Measurements from ENCODE around the gene FBXO48. TPM values are rescaled to one million over a fixed set of nuclear protein-coding genes. Genes with fewer than 3 reads are reported as not detected.

Gene FBXO48
- total and polyA plus RNA-seq, 2 of the 4 experiments (the other 2 are of a cell fraction), result 0.18 to 0.43 TPM

DNA sequence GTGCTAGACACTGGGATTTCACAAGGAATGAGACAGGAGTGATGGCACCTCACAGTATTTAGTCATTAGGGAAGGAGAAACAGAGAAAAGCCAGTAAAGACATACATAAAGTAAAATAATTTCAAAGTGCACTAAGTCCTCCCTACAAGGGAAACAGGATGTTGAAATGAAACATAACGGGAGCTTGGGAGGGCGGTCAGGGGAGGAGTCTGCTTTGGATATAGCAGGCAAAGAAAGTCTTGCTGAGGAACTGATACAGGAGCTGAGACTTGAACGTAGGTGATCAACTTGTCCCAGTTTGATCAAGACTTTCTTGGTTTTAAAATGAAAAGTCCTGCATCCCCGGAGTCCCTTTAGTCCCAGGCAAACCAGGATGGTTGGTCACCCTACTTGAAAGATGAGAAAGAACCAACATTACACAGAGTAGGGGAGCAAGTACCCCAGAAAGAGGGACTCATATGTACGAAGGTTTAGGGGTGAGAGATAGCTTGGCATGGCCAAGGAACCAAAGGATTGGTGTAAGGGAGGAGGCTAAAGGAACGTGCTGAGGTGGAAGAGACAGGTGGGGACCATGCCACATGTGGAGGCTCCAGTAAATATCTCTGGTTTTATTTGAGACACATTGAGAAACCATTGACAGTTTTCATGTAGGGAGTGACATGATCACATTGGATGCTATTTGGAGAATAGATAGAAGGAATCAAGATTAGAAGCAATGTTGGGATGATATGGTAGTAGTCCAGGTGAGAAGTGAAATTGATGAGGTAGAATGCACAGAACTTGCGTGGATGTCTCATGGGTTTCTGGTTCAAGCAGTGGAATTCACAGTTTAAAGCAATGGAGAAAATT lies 28.4 kb downstream of the FBXO48 start (continued):
- TF ChIP-seq MAZ (IDR thresholded peaks at IDR 0.05; ENCODE audit: borderline replicate concordance, low read depth, low read length) (no peak), RCOR1 (IDR thresholded peaks at IDR 0.05; ENCODE audit: insufficient replicate concordance, low read length) (no peak)
- TF ChIP-seq, protein P1, sequence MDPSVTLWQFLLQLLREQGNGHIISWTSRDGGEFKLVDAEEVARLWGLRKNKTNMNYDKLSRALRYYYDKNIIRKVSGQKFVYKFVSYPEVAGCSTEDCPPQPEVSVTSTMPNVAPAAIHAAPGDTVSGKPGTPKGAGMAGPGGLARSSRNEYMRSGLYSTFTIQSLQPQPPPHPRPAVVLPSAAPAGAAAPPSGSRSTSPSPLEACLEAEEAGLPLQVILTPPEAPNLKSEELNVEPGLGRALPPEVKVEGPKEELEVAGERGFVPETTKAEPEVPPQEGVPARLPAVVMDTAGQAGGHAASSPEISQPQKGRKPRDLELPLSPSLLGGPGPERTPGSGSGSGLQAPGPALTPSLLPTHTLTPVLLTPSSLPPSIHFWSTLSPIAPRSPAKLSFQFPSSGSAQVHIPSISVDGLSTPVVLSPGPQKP (IDR thresholded peaks at IDR 0.05; ENCODE audit: borderline replicate concordance, low read depth, low read length), result no peak

DNA sequence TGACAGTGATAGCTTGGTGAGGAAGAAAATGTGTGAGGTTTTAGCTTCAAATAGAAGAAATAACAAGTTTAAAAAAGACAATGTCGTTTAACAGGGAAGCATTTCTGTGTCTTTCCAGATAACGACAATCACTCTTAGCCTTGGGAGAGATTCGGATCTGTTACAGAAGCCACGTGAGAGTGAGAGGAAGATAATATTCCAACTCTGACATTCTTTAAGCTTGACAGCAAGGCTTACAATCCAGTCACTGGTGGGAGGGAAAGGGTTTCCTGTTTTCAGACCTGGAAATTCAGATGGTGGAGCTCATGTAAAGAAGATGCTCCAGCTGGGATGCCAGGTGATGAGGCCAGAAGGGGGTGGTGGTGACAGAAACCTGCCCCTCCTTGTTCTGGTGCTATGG lies 30.8 kb downstream of the FBXO48 start:
- peak overlapping the region; percentile 27 for H2AFZ ChIP-seq (replicated peaks; ENCODE audit: low read length, poor library complexity)
- H3K4me1 ChIP-seq (ENCODE audit: control insufficient read depth, insufficient read depth, low read length), result 0 out of 2 replicates have a peak, but pooled peaks cover 2% of the 10 kb centered on the region
- dilution Hi-C loops (cut with HindIII; ENCODE audit: low sequenced_read_pairs, unreplicated experiment), result no loop called here
- no peak overlapping the region for H4K5ac ChIP-seq (ENCODE audit: low read depth, low read length)
- ChIA-PET CTCF (no interaction called here), POLR2A (ENCODE audit: unreplicated experiment) (interaction anchor here (0.6 kb wide), 1 partner anchor 313 kb away, joined by 4 read pairs; no protein-coding TSS in a partner anchor)
- H4K8ac ChIP-seq (ENCODE audit: low read depth in 2 of 2, low read length in 2 of 2), result no peak overlapping the region
- H3K9me1 ChIP-seq (ENCODE audit: insufficient read depth, low read length), result no peaks in the 10 kb centered on the region
- no peak overlapping the region for H3K4me3 ChIP-seq (ENCODE audit: insufficient read depth, low read depth, low read length)
- ATAC-seq (ENCODE audit: low read depth), result peak; percentile 54
- H2BK15ac ChIP-seq (ENCODE audit: low read depth, low read length), result no peak overlapping the region
- no peak overlapping the region for H3K56ac ChIP-seq (ENCODE audit: extremely low read depth, insufficient read depth, low read length)
- no peaks in the 10 kb centered on the region for H3K9me3 ChIP-seq (ENCODE audit: control insufficient read depth, insufficient read depth, low read length)
- no peak overlapping the region for H3K4ac ChIP-seq (ENCODE audit: low read depth, low read length)
- in situ Hi-C loops (cut with MboI; ENCODE audit: low sequenced_read_pairs), result no loop called here
- H3K14ac ChIP-seq (replicated peaks; ENCODE audit: low read depth, low read length), result no peak overlapping the region
- DNase-seq, result peak; percentile 45
- H2BK5ac ChIP-seq (ENCODE audit: low read depth, low read length, poor library complexity, severe bottlenecking), result no peak overlapping the region
- H3K27ac ChIP-seq (ENCODE audit: insufficient read depth, low read length), result no peak overlapping the region
- H3K27me3 ChIP-seq (ENCODE audit: control insufficient read depth, insufficient read depth, low read length), result peaks cover 13% of the 10 kb centered on the region
- no peak overlapping the region for H2AK5ac ChIP-seq (ENCODE audit: low read depth, low read length)
- no peak overlapping the region for H3K9ac ChIP-seq (ENCODE audit: low read depth, low read length)
- no peak overlapping the region for H2BK120ac ChIP-seq (ENCODE audit: low read depth, low read length)
- no peak overlapping the region for H3K23ac ChIP-seq (ENCODE audit: low read depth, low read length)
- H2AK9ac ChIP-seq (replicated peaks; ENCODE audit: low read depth, low read length, poor library complexity), result no peak overlapping the region
- H3K4me2 ChIP-seq (ENCODE audit: low read depth, low read length), result peak overlapping the region; percentile 38; the same call in 1 of the 2 replicates
- TF ChIP-seq, protein P2, sequence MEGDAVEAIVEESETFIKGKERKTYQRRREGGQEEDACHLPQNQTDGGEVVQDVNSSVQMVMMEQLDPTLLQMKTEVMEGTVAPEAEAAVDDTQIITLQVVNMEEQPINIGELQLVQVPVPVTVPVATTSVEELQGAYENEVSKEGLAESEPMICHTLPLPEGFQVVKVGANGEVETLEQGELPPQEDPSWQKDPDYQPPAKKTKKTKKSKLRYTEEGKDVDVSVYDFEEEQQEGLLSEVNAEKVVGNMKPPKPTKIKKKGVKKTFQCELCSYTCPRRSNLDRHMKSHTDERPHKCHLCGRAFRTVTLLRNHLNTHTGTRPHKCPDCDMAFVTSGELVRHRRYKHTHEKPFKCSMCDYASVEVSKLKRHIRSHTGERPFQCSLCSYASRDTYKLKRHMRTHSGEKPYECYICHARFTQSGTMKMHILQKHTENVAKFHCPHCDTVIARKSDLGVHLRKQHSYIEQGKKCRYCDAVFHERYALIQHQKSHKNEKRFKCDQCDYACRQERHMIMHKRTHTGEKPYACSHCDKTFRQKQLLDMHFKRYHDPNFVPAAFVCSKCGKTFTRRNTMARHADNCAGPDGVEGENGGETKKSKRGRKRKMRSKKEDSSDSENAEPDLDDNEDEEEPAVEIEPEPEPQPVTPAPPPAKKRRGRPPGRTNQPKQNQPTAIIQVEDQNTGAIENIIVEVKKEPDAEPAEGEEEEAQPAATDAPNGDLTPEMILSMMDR (conservative IDR thresholded peaks at IDR 0.05; ENCODE audit: low read depth, low read length), result no peak
- TF ChIP-seq MAFK (IDR thresholded peaks at IDR 0.05; ENCODE audit: low read depth, low read length), result no peak
- no peak overlapping the region for H4K91ac ChIP-seq (ENCODE audit: insufficient read depth, low read depth, low read length)
- no peak overlapping the region for H2BK20ac ChIP-seq (ENCODE audit: low read depth, low read length)
- no peaks in the 10 kb centered on the region for H4K20me1 ChIP-seq (ENCODE audit: insufficient read depth, low read length)
- no peaks in the 10 kb centered on the region for H3K36me3 ChIP-seq (ENCODE audit: control insufficient read depth, insufficient read depth, low read length)
- no CpG with 5 or more reads among the region's 4 CpGs for WGBS, 2 experiments (ENCODE audit: extremely low coverage in 2 of 2, insufficient read length in 1 of 2)
- H3K18ac ChIP-seq (ENCODE audit: low read depth, low read length), result no peak overlapping the region
- intact Hi-C loops (cut with micrococcal nuclease), result no loop called here
- BruUV-seq (replicated peaks), result no TSS peak
- H3K79me1 ChIP-seq (ENCODE audit: low read depth in 1 of 2, low read length in 2 of 2), result no peaks in the 10 kb centered on the region

Data from IMR-90 (cell line).